IMR-90 (cell line): ENCODE measurements around the gene FNDC5. TPM values are rescaled to one million over a fixed set of nuclear protein-coding genes. Genes with fewer than 3 reads are reported as not detected.

Experiments used
- ATAC-seq: fragments of 200-7000 bp; cut with Tn5 transposase; 2 replicates; pipeline ENCODE4 v1.9.1; 2020; ENCODE audit warnings: low read depth, mild to moderate bottlenecking, moderate library complexity
- BruUV-seq: library from RNA; stranded (reverse); fragments of 400-500 nt; replicated peaks from 2 replicates; lab custom pipeline; 2021; lab: Mats Ljungman, UMichigan
- CTCF ChIA-PET: fragments of 300-600 bp; formaldehyde crosslinking; extraction: SDS; loops from one replicate; lab custom pipeline; 2021; ENCODE audit warnings: antibody characterized with exemption; lab: Yijun Ruan, JAX
- POLR2A ChIA-PET: fragments of 300-600 bp; sonication (Branson Sonifier 250); formaldehyde crosslinking; loops from one replicate; lab custom pipeline; 2022; ENCODE audit warnings: antibody characterized with exemption; ENCODE audit not compliant: unreplicated experiment; lab: Charles Lee
- DNase-seq: peaks from one replicate; pipeline ENCODE4 v3.0.0; 2013
- H2AFZ ChIP-seq: replicated peaks from 2 replicates; pipeline ENCODE3; 2013; ENCODE audit warnings: low read length, mild to moderate bottlenecking; ENCODE audit not compliant: poor library complexity
- H2AK5ac ChIP-seq: 2 replicates; pipeline ENCODE4 v1.6.1; 2013; ENCODE audit warnings: low read depth, low read length, inconsistent platforms
- H2AK9ac ChIP-seq: replicated peaks from 2 replicates; pipeline ENCODE3; 2013; ENCODE audit warnings: mild to moderate bottlenecking, low read depth, low read length, moderate library complexity; ENCODE audit not compliant: poor library complexity
- H2BK120ac ChIP-seq: 2 replicates; pipeline ENCODE4 v1.6.1; 2013; ENCODE audit warnings: low read depth, low read length, inconsistent platforms
- H2BK15ac ChIP-seq: 3 replicates; pipeline ENCODE4 v1.6.1; 2013; ENCODE audit warnings: low read depth, low read length, inconsistent platforms
- H2BK20ac ChIP-seq: 2 replicates; pipeline ENCODE4 v1.6.1; 2013; ENCODE audit warnings: low read depth, mild to moderate bottlenecking, inconsistent platforms, low read length, moderate library complexity
- H2BK5ac ChIP-seq: 2 replicates; pipeline ENCODE4 v1.6.1; 2013; ENCODE audit warnings: mild to moderate bottlenecking, low read depth, low read length, inconsistent platforms; ENCODE audit not compliant: poor library complexity, severe bottlenecking
- H3K14ac ChIP-seq: replicated peaks from 2 replicates; pipeline ENCODE4 v1.6.1; 2013; ENCODE audit warnings: low read depth, low read length, inconsistent platforms
- H3K18ac ChIP-seq: 2 replicates; pipeline ENCODE4 v1.6.1; 2013; ENCODE audit warnings: low read depth, low read length, control low read depth
- H3K23ac ChIP-seq: 2 replicates; pipeline ENCODE4 v1.6.1; 2013; ENCODE audit warnings: low read depth, low read length, inconsistent platforms
- H3K27ac ChIP-seq: 2 replicates; pipeline ENCODE4 v1.5.1; 2013; ENCODE audit warnings: mild to moderate bottlenecking, control low read depth, low read length; ENCODE audit not compliant: insufficient read depth
- H3K27me3 ChIP-seq: 2 replicates; pipeline ENCODE4 v1.6.1; 2013; ENCODE audit warnings: low read length; ENCODE audit not compliant: control insufficient read depth, insufficient read depth
- H3K36me3 ChIP-seq: 2 replicates; pipeline ENCODE4 v1.6.1; 2013; ENCODE audit warnings: low read length, mixed read lengths; ENCODE audit not compliant: control insufficient read depth, insufficient read depth
- H3K4ac ChIP-seq: 2 replicates; pipeline ENCODE4 v1.6.1; 2013; ENCODE audit warnings: low read depth, low read length, inconsistent platforms
- H3K4me1 ChIP-seq: 2 replicates; pipeline ENCODE4 v1.6.1; 2013; ENCODE audit warnings: low read length, mixed read lengths; ENCODE audit not compliant: control insufficient read depth, insufficient read depth
- H3K4me2 ChIP-seq: 2 replicates; pipeline ENCODE4 v1.6.1; 2013; ENCODE audit warnings: low read depth, mild to moderate bottlenecking, control low read depth, low read length, moderate library complexity
- H3K4me3 ChIP-seq: 2 replicates; pipeline ENCODE4 v1.5.1; 2013; ENCODE audit warnings: low read depth, mild to moderate bottlenecking, control low read depth, low read length, moderate library complexity; ENCODE audit not compliant: insufficient read depth
- H3K56ac ChIP-seq: 2 replicates; pipeline ENCODE4 v1.6.1; 2013; ENCODE audit warnings: low read length, inconsistent platforms; ENCODE audit not compliant: insufficient read depth; ENCODE audit errors: extremely low read depth
- H3K79me1 ChIP-seq, 2 experiments: 2 replicates each; pipeline ENCODE4 v1.6.1; 2013; ENCODE audit warnings: low read length in 2 of 2, inconsistent platforms in 1 of 2, low read depth in 1 of 2
- H3K9ac ChIP-seq: 2 replicates; pipeline ENCODE4 v1.6.1; 2013; ENCODE audit warnings: low read depth, low read length, control low read depth
- H3K9me1 ChIP-seq: 2 replicates; pipeline ENCODE4 v1.6.1; 2013; ENCODE audit warnings: low read length, inconsistent platforms; ENCODE audit not compliant: insufficient read depth
- H3K9me3 ChIP-seq: 2 replicates; pipeline ENCODE4 v1.6.1; 2013; ENCODE audit warnings: low read length; ENCODE audit not compliant: control insufficient read depth, insufficient read depth
- H4K20me1 ChIP-seq: 2 replicates; pipeline ENCODE4 v1.6.1; 2013; ENCODE audit warnings: low read length, inconsistent platforms; ENCODE audit not compliant: insufficient read depth
- H4K5ac ChIP-seq: 2 replicates; pipeline ENCODE4 v1.6.1; 2013; ENCODE audit warnings: mild to moderate bottlenecking, low read depth, low read length, control low read depth
- H4K8ac ChIP-seq, 2 experiments: 2 replicates each; pipeline ENCODE4 v1.6.1; 2013; ENCODE audit warnings: low read depth in 2 of 2, low read length in 2 of 2, control low read depth in 1 of 2, inconsistent platforms in 1 of 2
- H4K91ac ChIP-seq: 2 replicates; pipeline ENCODE4 v1.6.1; 2013; ENCODE audit warnings: low read depth, low read length, inconsistent platforms; ENCODE audit not compliant: insufficient read depth
- CEBPB ChIP-seq: IDR thresholded peaks from 2 replicates; pipeline ENCODE4 v1.6.1; 2012; ENCODE audit warnings: low read depth, low read length, improper control_type of control experiment
- CTCF ChIP-seq: conservative IDR thresholded peaks from 2 replicates; pipeline ENCODE4 v1.5.1; 2012; ENCODE audit warnings: mild to moderate bottlenecking, low read depth, low read length, improper control_type of control experiment
- ELK1 ChIP-seq: fragments of 150-350 bp; IDR thresholded peaks from 2 replicates; pipeline ENCODE4 v1.6.1; 2016; ENCODE audit warnings: low read depth, mild to moderate bottlenecking, low read length, moderate library complexity, borderline replicate concordance
- FOS ChIP-seq: fragments of 150-350 bp; IDR thresholded peaks from 2 replicates; pipeline ENCODE4 v1.6.1; 2016; ENCODE audit warnings: low read depth, low read length
- MAZ ChIP-seq: IDR thresholded peaks from 2 replicates; pipeline ENCODE4 v1.6.1; 2012; ENCODE audit warnings: low read depth, mild to moderate bottlenecking, low read length, improper control_type of control experiment, moderate library complexity, borderline replicate concordance
- MXI1 ChIP-seq: IDR thresholded peaks from 2 replicates; pipeline ENCODE4 v1.6.1; 2012; ENCODE audit warnings: low read depth, mild to moderate bottlenecking, low read length, moderate library complexity, borderline replicate concordance
- POLR2A ChIP-seq: IDR thresholded peaks from 2 replicates; pipeline ENCODE4 v1.6.1; 2012; ENCODE audit warnings: mild to moderate bottlenecking, low read depth, low read length
- RAD21 ChIP-seq: IDR thresholded peaks from 2 replicates; pipeline ENCODE4 v1.6.1; 2012; ENCODE audit warnings: low read length, improper control_type of control experiment
- SMC3 ChIP-seq: fragments of 150-350 bp; IDR thresholded peaks from 2 replicates; pipeline ENCODE4 v1.6.1; 2016; ENCODE audit warnings: low read depth, mild to moderate bottlenecking, antibody characterized with exemption, low read length, moderate library complexity
- dilution Hi-C: fragments of 300-500 bp; cut with HindIII; formaldehyde crosslinking; loops from one replicate; pipeline ENCODE4 v1.14.3; 2018; ENCODE audit warnings: low sequenced_read_pairs; ENCODE audit not compliant: unreplicated experiment
- in situ Hi-C: fragments of 300-500 bp; cut with MboI; formaldehyde crosslinking; loops from 3 replicates; pipeline ENCODE4 v1.14.3; 2019; ENCODE audit warnings: low sequenced_read_pairs, inconsistent platforms, mixed read lengths
- intact Hi-C: fragments of 100-400 bp; cut with micrococcal nuclease; formaldehyde crosslinking; loops from 2 replicates; pipeline ENCODE4 v1.10.0; 2022
- polyA plus RNA-seq, 3 experiments: library from polyadenylated mRNA; depleted of rRNA; stranded (reverse); fragments of >200 nt; gene quantifications; 2 replicates each; pipeline ENCODE4 v1.2.3, GENCODE V29; 2012; ENCODE audit warnings: low replicate concordance in 1 of 3
- total RNA-seq: library from RNA; depleted of rRNA; stranded (reverse); fragments of >200 nt; gene quantifications from 2 replicates; pipeline ENCODE4 v1.2.3, GENCODE V29; 2012

FNDC5 gene
- total and polyA plus RNA-seq, 2 of the 4 experiments (the other 2 are of a cell fraction), result 1.2 to 1.6 TPM

GRCh38 chr1:32861904-32862695 lies 8.6 kb downstream of the FNDC5 start (continued):
- no peak for TF ChIP-seq MAZ

GRCh38 chr1:32860566-32860965 lies 10.1 kb downstream of the FNDC5 start:
- BruUV-seq, result no TSS peak
- ChIA-PET CTCF (interaction anchor here (0.6 to 1.5 kb wide), 3 partner anchors 24 to 38 kb away, joined by 3 to 7 read pairs (median 4); no protein-coding TSS in a partner anchor), POLR2A (no interaction called here)
- dilution Hi-C loops (no loop called here), in situ Hi-C loops (no loop called here), intact Hi-C loops (no loop called here)
- no peaks in the 10 kb centered on the region for H4K20me1 ChIP-seq
- no peak overlapping the region for H4K91ac ChIP-seq
- H3K23ac ChIP-seq, result no peak overlapping the region
- H3K18ac ChIP-seq, result no peak overlapping the region
- peaks cover 7% of the 10 kb centered on the region for H3K4me1 ChIP-seq
- DNase-seq (no peak), ATAC-seq (no peak)
- H3K9me1 ChIP-seq, result peaks cover 11% of the 10 kb centered on the region; the same call in 1 of the 2 replicates
- no peaks in the 10 kb centered on the region for H3K9me3 ChIP-seq
- no peak overlapping the region for H2BK15ac ChIP-seq
- no peak overlapping the region for H2BK20ac ChIP-seq
- no peak overlapping the region for H2BK120ac ChIP-seq
- TF ChIP-seq ELK1 (no peak), POLR2A (no peak), FOS (no peak), RAD21 (no peak), CTCF (no peak), MXI1 (no peak), SMC3 (no peak), CEBPB (no peak)
- peaks cover 22% of the 10 kb centered on the region for H3K36me3 ChIP-seq
- no peak overlapping the region for H3K9ac ChIP-seq
- no peaks in the 10 kb centered on the region for H3K27me3 ChIP-seq
- no peaks in the 10 kb centered on the region; a peak in 1 of 4 replicates for H3K79me1 ChIP-seq
- H3K27ac ChIP-seq, result no peak overlapping the region
- H3K4me3 ChIP-seq, result no peak overlapping the region
- H2AFZ ChIP-seq, result no peak overlapping the region
- H2AK5ac ChIP-seq, result no peak overlapping the region
- no peak overlapping the region for H4K5ac ChIP-seq
- H2AK9ac ChIP-seq, result no peak overlapping the region
- no peak overlapping the region for H3K14ac ChIP-seq
- no peak overlapping the region for H4K8ac ChIP-seq
- no peak overlapping the region for H3K56ac ChIP-seq
- no peak overlapping the region for H2BK5ac ChIP-seq
- H3K4me2 ChIP-seq, result no peak overlapping the region
- H3K4ac ChIP-seq, result no peak overlapping the region
